ENCODE data around the gene C6. TPM values are rescaled to one million over a fixed set of nuclear protein-coding genes. Genes with fewer than 3 reads are reported as not detected.

C6 gene
- polyA plus RNA-seq (1.1 and 2.6 TPM in 2 replicates), polyA minus RNA-seq (0.46 and 1.2 TPM in 2 replicates)

- Histone ChIP-seq H3K27ac (ENCODE audit: low read length) (no peak within 1 kb of the TSS), H3F3A (ENCODE audit: insufficient read depth, low read length, poor library complexity, severe bottlenecking) (no peaks in the 10 kb centered on the region), H2AFZ (ENCODE audit: low read depth, low read length) (no peak within 1 kb of the TSS), H3K36me3 (ENCODE audit: insufficient read depth, low read length) (no peaks in the 10 kb centered on the region), H3K4me3 (ENCODE audit: low read length) (no peak within 1 kb of the TSS), H3K79me2 (replicated peaks; ENCODE audit: insufficient read depth, low read length) (no peaks in the 10 kb centered on the region), H3K27me3 (ENCODE audit: insufficient read depth, low read depth, low read length) (no peaks in the 10 kb centered on the region), H3K9me3 (ENCODE audit: low read length) (no peaks in the 10 kb centered on the region), H4K20me1 (ENCODE audit: insufficient read depth) (no peaks in the 10 kb centered on the region), H3K4me2 (ENCODE audit: low read length) (no peak within 1 kb of the TSS), H3K9me2 (ENCODE audit: insufficient read depth, low read length) (no peaks in the 10 kb centered on the region), H3K9ac (ENCODE audit: low read length) (no peak within 1 kb of the TSS)
- no peak for TF ChIP-seq TAF1 (IDR thresholded peaks at IDR 0.05; ENCODE audit: low read depth)
- no peak for TF ChIP-seq MXI1 (conservative IDR thresholded peaks at IDR 0.05; ENCODE audit: poor library complexity, severe bottlenecking)
- TF ChIP-seq SMC3 (conservative IDR thresholded peaks at IDR 0.05; ENCODE audit: poor library complexity) = no peak
- no peak for TF ChIP-seq EZH2 (IDR thresholded peaks at IDR 0.05; ENCODE audit: borderline replicate concordance, insufficient read depth, low read length, poor library complexity, severe bottlenecking)
- no peak for TF ChIP-seq EP300 (conservative IDR thresholded peaks at IDR 0.05; ENCODE audit: poor library complexity, severe bottlenecking)
- TF ChIP-seq, protein P1, sequence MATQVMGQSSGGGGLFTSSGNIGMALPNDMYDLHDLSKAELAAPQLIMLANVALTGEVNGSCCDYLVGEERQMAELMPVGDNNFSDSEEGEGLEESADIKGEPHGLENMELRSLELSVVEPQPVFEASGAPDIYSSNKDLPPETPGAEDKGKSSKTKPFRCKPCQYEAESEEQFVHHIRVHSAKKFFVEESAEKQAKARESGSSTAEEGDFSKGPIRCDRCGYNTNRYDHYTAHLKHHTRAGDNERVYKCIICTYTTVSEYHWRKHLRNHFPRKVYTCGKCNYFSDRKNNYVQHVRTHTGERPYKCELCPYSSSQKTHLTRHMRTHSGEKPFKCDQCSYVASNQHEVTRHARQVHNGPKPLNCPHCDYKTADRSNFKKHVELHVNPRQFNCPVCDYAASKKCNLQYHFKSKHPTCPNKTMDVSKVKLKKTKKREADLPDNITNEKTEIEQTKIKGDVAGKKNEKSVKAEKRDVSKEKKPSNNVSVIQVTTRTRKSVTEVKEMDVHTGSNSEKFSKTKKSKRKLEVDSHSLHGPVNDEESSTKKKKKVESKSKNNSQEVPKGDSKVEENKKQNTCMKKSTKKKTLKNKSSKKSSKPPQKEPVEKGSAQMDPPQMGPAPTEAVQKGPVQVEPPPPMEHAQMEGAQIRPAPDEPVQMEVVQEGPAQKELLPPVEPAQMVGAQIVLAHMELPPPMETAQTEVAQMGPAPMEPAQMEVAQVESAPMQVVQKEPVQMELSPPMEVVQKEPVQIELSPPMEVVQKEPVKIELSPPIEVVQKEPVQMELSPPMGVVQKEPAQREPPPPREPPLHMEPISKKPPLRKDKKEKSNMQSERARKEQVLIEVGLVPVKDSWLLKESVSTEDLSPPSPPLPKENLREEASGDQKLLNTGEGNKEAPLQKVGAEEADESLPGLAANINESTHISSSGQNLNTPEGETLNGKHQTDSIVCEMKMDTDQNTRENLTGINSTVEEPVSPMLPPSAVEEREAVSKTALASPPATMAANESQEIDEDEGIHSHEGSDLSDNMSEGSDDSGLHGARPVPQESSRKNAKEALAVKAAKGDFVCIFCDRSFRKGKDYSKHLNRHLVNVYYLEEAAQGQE (IDR thresholded peaks at IDR 0.05; ENCODE audit: borderline replicate concordance) = no peak
- TF ChIP-seq, protein P2, sequence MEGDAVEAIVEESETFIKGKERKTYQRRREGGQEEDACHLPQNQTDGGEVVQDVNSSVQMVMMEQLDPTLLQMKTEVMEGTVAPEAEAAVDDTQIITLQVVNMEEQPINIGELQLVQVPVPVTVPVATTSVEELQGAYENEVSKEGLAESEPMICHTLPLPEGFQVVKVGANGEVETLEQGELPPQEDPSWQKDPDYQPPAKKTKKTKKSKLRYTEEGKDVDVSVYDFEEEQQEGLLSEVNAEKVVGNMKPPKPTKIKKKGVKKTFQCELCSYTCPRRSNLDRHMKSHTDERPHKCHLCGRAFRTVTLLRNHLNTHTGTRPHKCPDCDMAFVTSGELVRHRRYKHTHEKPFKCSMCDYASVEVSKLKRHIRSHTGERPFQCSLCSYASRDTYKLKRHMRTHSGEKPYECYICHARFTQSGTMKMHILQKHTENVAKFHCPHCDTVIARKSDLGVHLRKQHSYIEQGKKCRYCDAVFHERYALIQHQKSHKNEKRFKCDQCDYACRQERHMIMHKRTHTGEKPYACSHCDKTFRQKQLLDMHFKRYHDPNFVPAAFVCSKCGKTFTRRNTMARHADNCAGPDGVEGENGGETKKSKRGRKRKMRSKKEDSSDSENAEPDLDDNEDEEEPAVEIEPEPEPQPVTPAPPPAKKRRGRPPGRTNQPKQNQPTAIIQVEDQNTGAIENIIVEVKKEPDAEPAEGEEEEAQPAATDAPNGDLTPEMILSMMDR (IDR thresholded peaks at IDR 0.05; ENCODE audit: poor library complexity, severe bottlenecking) = no peak
- TF ChIP-seq POLR2AphosphoS5 (IDR thresholded peaks at IDR 0.05) = no peak
These were observed at the start of gene C6 for GRCh38 chr5:41213340-41213739. C6 (minus strand) TSS chr5:41213532; CDS start chr5:41203230, 10,302 bp downstream.

- Histone ChIP-seq H3K27me3 (ENCODE audit: insufficient read depth, low read depth, low read length) (no peaks in the 10 kb centered on the region), H3K4me3 (ENCODE audit: low read length) (no peak overlapping the region), H3K9ac (ENCODE audit: low read length) (no peak overlapping the region), H3K4me2 (ENCODE audit: low read length) (no peak overlapping the region), H3K9me3 (ENCODE audit: low read length) (no peaks in the 10 kb centered on the region), H3K36me3 (ENCODE audit: insufficient read depth, low read length) (no peaks in the 10 kb centered on the region), H3K79me2 (replicated peaks; ENCODE audit: insufficient read depth, low read length) (no peaks in the 10 kb centered on the region), H3F3A (ENCODE audit: insufficient read depth, low read length, poor library complexity, severe bottlenecking) (no peaks in the 10 kb centered on the region), H3K9me2 (ENCODE audit: insufficient read depth, low read length) (no peaks in the 10 kb centered on the region), H3K27ac (ENCODE audit: low read length) (no peak overlapping the region), H2AFZ (ENCODE audit: low read depth, low read length) (no peak overlapping the region), H4K20me1 (ENCODE audit: insufficient read depth) (no peaks in the 10 kb centered on the region)
- TF ChIP-seq, protein P2 (IDR thresholded peaks at IDR 0.05; ENCODE audit: poor library complexity, severe bottlenecking) = no peak
- TF ChIP-seq POLR2AphosphoS5 (IDR thresholded peaks at IDR 0.05) (no peak), TAF1 (IDR thresholded peaks at IDR 0.05; ENCODE audit: low read depth) (no peak), RAD21 (conservative IDR thresholded peaks at IDR 0.05) (no peak)
These were observed 43.1 kb upstream of the C6 start for GRCh38 chr5:41256400-41256799.

Data from neural cell (in vitro differentiated cells).